BLaER1 (cell line): ENCODE results near the gene ASCC1.
"Not testable (repeated sequence)": the region's sequence is repeated elsewhere in the genome, so short reads cannot be mapped to it uniquely, and the experiment has no call there.

ENCODE experiments used
- H3K27ac ChIP-seq: shearing (Covaris generic); formaldehyde crosslinking; 2 replicates; pipeline ENCODE4 v1.8.1; 2022
- H3K27me3 ChIP-seq: shearing (Covaris generic); formaldehyde crosslinking; 2 replicates; pipeline ENCODE4 v1.8.1; 2022
- H3K36me3 ChIP-seq: shearing (Covaris generic); formaldehyde crosslinking; 2 replicates; pipeline ENCODE4 v1.8.1; 2022
- H3K4me1 ChIP-seq: shearing (Covaris generic); formaldehyde crosslinking; 2 replicates; pipeline ENCODE4 v1.8.1; 2022
- H3K4me2 ChIP-seq: shearing (Covaris generic); formaldehyde crosslinking; 2 replicates; pipeline ENCODE4 v1.8.1; 2022
- H3K4me3 ChIP-seq: shearing (Covaris generic); formaldehyde crosslinking; 2 replicates; pipeline ENCODE4 v1.8.1; 2022
- H3K9ac ChIP-seq: shearing (Covaris generic); formaldehyde crosslinking; 2 replicates; pipeline ENCODE4 v1.8.1; 2022
- H3K9me3 ChIP-seq: shearing (Covaris generic); formaldehyde crosslinking; 2 replicates; pipeline ENCODE4 v1.8.1; 2022
- H4K20me1 ChIP-seq: shearing (Covaris generic); formaldehyde crosslinking; 2 replicates; pipeline ENCODE4 v1.8.1; 2022
- Cebpa-rat ChIP-seq: shearing (Covaris generic); IDR thresholded peaks from 2 replicates; pipeline ENCODE4 v1.8.1; 2022

The ASCC1 gene

GRCh38 chr10:72156223-72156622 is 59.9 kb downstream of the ASCC1 start:
- no peak overlapping the region for H3K4me2 ChIP-seq
- H3K9me3 ChIP-seq, result peaks cover 8% of the 10 kb centered on the region
- no peak overlapping the region for H3K4me3 ChIP-seq
- H3K4me1 ChIP-seq, result no peaks in the 10 kb centered on the region
- peaks cover 45% of the 10 kb centered on the region for H3K36me3 ChIP-seq
- TF ChIP-seq Cebpa-rat, result no peak
- no peaks in the 10 kb centered on the region for H3K27me3 ChIP-seq
- no peak overlapping the region for H3K27ac ChIP-seq
- H4K20me1 ChIP-seq, result no peaks in the 10 kb centered on the region
- no peak overlapping the region for H3K9ac ChIP-seq

GRCh38 chr10:72152286-72152685 is 63.8 kb downstream of the ASCC1 start:
- Histone ChIP-seq H3K9me3 (peaks cover 15% of the 10 kb centered on the region), H3K4me1 (no peaks in the 10 kb centered on the region), H3K9ac (no peak overlapping the region), H3K4me2 (no peak overlapping the region), H3K27ac (no peak overlapping the region), H3K36me3 (peaks cover 26% of the 10 kb centered on the region), H4K20me1 (no peaks in the 10 kb centered on the region), H3K27me3 (no peaks in the 10 kb centered on the region), H3K4me3 (no peak overlapping the region)
- TF ChIP-seq Cebpa-rat, result no peak

GRCh38 chr10:72150746-72151478 is 65.2 kb downstream of the ASCC1 start:
- not testable (repeated sequence) for H3K4me2 ChIP-seq, H3K27ac ChIP-seq
- H3K9me3 ChIP-seq, result peaks cover 15% of the 10 kb centered on the region

GRCh38 chr10:72147324-72147584 is 68.8 kb downstream of the ASCC1 start:
- H3K27me3 ChIP-seq, H3K27ac ChIP-seq, H3K4me1 ChIP-seq, H3K9ac ChIP-seq, H3K4me2 ChIP-seq, H3K4me3 ChIP-seq, H3K36me3 ChIP-seq, H4K20me1 ChIP-seq: not testable (repeated sequence)
- H3K9me3 ChIP-seq, result peaks cover 15% of the 10 kb centered on the region

More at GRCh38 chr10:72150746-72151478, 65.2 kb downstream of the ASCC1 start:
- not testable (repeated sequence) for H3K9ac ChIP-seq, H4K20me1 ChIP-seq, H3K4me1 ChIP-seq, H3K4me3 ChIP-seq, H3K27me3 ChIP-seq
- peaks cover 12% of the 10 kb centered on the region for H3K36me3 ChIP-seq

- H3K36me3 ChIP-seq, result no peaks in the 10 kb centered on the region
- TF ChIP-seq Cebpa-rat, result no peak
- H3K27me3 ChIP-seq, result no peaks in the 10 kb centered on the region
- no peak overlapping the region for H3K4me3 ChIP-seq
- no peaks in the 10 kb centered on the region for H3K4me1 ChIP-seq
- H3K9ac ChIP-seq, result no peak overlapping the region
- no peak overlapping the region for H3K4me2 ChIP-seq
- no peak overlapping the region for H3K27ac ChIP-seq
- peaks cover 12% of the 10 kb centered on the region for H3K9me3 ChIP-seq
- no peaks in the 10 kb centered on the region for H4K20me1 ChIP-seq
These were observed 69.3 kb downstream of the ASCC1 start for GRCh38 chr10:72146559-72147323.

GRCh38 chr10:72146071-72146470 is 70.0 kb downstream of the ASCC1 start:
- Histone ChIP-seq H3K9ac (no peak overlapping the region), H3K4me1 (no peaks in the 10 kb centered on the region), H4K20me1 (no peaks in the 10 kb centered on the region), H3K27ac (no peak overlapping the region), H3K4me2 (no peak overlapping the region), H3K36me3 (no peaks in the 10 kb centered on the region), H3K9me3 (peaks cover 6% of the 10 kb centered on the region), H3K4me3 (no peak overlapping the region), H3K27me3 (no peaks in the 10 kb centered on the region)
- TF ChIP-seq Cebpa-rat, result no peak

- Histone ChIP-seq H3K27ac (no peak overlapping the region), H3K4me3 (no peak overlapping the region), H3K4me2 (no peak overlapping the region), H3K9me3 (peaks cover 6% of the 10 kb centered on the region; the same call in 1 of the 2 replicates), H4K20me1 (no peaks in the 10 kb centered on the region), H3K27me3 (no peaks in the 10 kb centered on the region), H3K4me1 (no peaks in the 10 kb centered on the region), H3K9ac (no peak overlapping the region), H3K36me3 (no peaks in the 10 kb centered on the region)
- no peak for TF ChIP-seq Cebpa-rat
These were observed 70.4 kb downstream of the ASCC1 start for GRCh38 chr10:72145657-72146056.

- no peaks in the 10 kb centered on the region for H3K4me1 ChIP-seq
- H3K36me3 ChIP-seq, result peaks cover 16% of the 10 kb centered on the region
- no peak overlapping the region for H3K9ac ChIP-seq
- no peaks in the 10 kb centered on the region for H4K20me1 ChIP-seq
- TF ChIP-seq Cebpa-rat, result no peak
- no peak overlapping the region for H3K27ac ChIP-seq
- H3K4me2 ChIP-seq, result no peak overlapping the region
- H3K9me3 ChIP-seq, result peaks cover 13% of the 10 kb centered on the region
- H3K27me3 ChIP-seq, result no peaks in the 10 kb centered on the region
- H3K4me3 ChIP-seq, result no peak overlapping the region
These were observed 75.2 kb downstream of the ASCC1 start for GRCh38 chr10:72140850-72141249.

GRCh38 chr10:72140174-72140573 is 75.9 kb downstream of the ASCC1 start:
- Histone ChIP-seq H3K27me3 (no peaks in the 10 kb centered on the region), H3K27ac (no peak overlapping the region), H3K9ac (no peak overlapping the region), H3K4me1 (no peaks in the 10 kb centered on the region), H4K20me1 (no peaks in the 10 kb centered on the region), H3K36me3 (peaks cover 21% of the 10 kb centered on the region), H3K4me2 (no peak overlapping the region), H3K9me3 (peaks cover 15% of the 10 kb centered on the region), H3K4me3 (no peak overlapping the region)
- no peak for TF ChIP-seq Cebpa-rat

- Histone ChIP-seq H3K4me3 (no peak overlapping the region), H3K9me3 (peaks cover 15% of the 10 kb centered on the region), H3K4me1 (peaks cover 3% of the 10 kb centered on the region), H3K27me3 (no peaks in the 10 kb centered on the region), H4K20me1 (no peaks in the 10 kb centered on the region), H3K9ac (no peak overlapping the region), H3K27ac (no peak overlapping the region), H3K4me2 (no peak overlapping the region), H3K36me3 (peaks cover 21% of the 10 kb centered on the region)
- no peak for TF ChIP-seq Cebpa-rat
These were observed 78.5 kb downstream of the ASCC1 start for GRCh38 chr10:72137583-72137982.

- H3K4me3 ChIP-seq, H3K9ac ChIP-seq, H3K4me2 ChIP-seq, H3K27ac ChIP-seq, H4K20me1 ChIP-seq, H3K27me3 ChIP-seq: not testable (repeated sequence)
- Histone ChIP-seq H3K4me1 (peaks cover 11% of the 10 kb centered on the region), H3K9me3 (peaks cover 15% of the 10 kb centered on the region), H3K36me3 (peaks cover 29% of the 10 kb centered on the region)
These were observed 79.9 kb downstream of the ASCC1 start for GRCh38 chr10:72136225-72136624.
